Measurements from ENCODE around the gene ADAM22. TPM values are rescaled to one million over a fixed set of nuclear protein-coding genes. Genes with fewer than 3 reads are reported as not detected.
"Not testable (repeated sequence)": the region's sequence is repeated elsewhere in the genome, so short reads cannot be mapped to it uniquely, and the experiment has no call there.

ADAM22 gene
- total RNA-seq, 4 donors from 2014 or later, result 6.8 to 87.5 (median 13.3) TPM

- H3K4me1 ChIP-seq, result no peaks in the 10 kb centered on the region
- H3K27me3 ChIP-seq, result no peaks in the 10 kb centered on the region
- H3K9me3 ChIP-seq, result no peaks in the 10 kb centered on the region
- no peaks in the 10 kb centered on the region for H3K36me3 ChIP-seq
- TF ChIP-seq CTCF (IDR thresholded peaks at IDR 0.05) (no peak), POLR2A (IDR thresholded peaks at IDR 0.05) (no peak)
- intact Hi-C loops (cut with DNase I; ENCODE audit: low total_unique reads), result no loop called here
- H3K4me3 ChIP-seq, result no peak overlapping the region
- no peak overlapping the region for H3K27ac ChIP-seq
- no peak for DNase-seq
These were observed 216.0 kb downstream of the ADAM22 start for GRCh38 chr7:88150033-88150432.

GRCh38 chr7:88151119-88151790 lies 217.2 kb downstream of the ADAM22 start:
- no peaks in the 10 kb centered on the region for H3K4me1 ChIP-seq
- no peaks in the 10 kb centered on the region for H3K36me3 ChIP-seq
- intact Hi-C loops (cut with DNase I; ENCODE audit: low total_unique reads), result no loop called here
- no peaks in the 10 kb centered on the region for H3K27me3 ChIP-seq
- H3K27ac ChIP-seq, result no peak overlapping the region
- no peak for TF ChIP-seq CTCF (IDR thresholded peaks at IDR 0.05)
- TF ChIP-seq POLR2A (IDR thresholded peaks at IDR 0.05), result no peak
- no peaks in the 10 kb centered on the region for H3K9me3 ChIP-seq
- DNase-seq, result no peak
- H3K4me3 ChIP-seq, result no peak overlapping the region

GRCh38 chr7:88153378-88153777 lies 219.3 kb downstream of the ADAM22 start:
- Histone ChIP-seq H3K27me3 (no peaks in the 10 kb centered on the region), H3K4me3 (no peak overlapping the region), H3K36me3 (no peaks in the 10 kb centered on the region), H3K4me1 (no peaks in the 10 kb centered on the region), H3K27ac (no peak overlapping the region), H3K9me3 (no peaks in the 10 kb centered on the region)
- intact Hi-C loops (cut with DNase I; ENCODE audit: low total_unique reads), result no loop called here
- TF ChIP-seq CTCF (IDR thresholded peaks at IDR 0.05), result no peak
- no peak for TF ChIP-seq POLR2A (IDR thresholded peaks at IDR 0.05)
- no peak for DNase-seq

- Histone ChIP-seq H3K27me3 (no peaks in the 10 kb centered on the region), H3K27ac (no peak overlapping the region), H3K4me1 (no peaks in the 10 kb centered on the region), H3K9me3 (peaks cover 0 to 4% of the 10 kb centered on the region in 2 donors), H3K36me3 (no peaks in the 10 kb centered on the region), H3K4me3 (no peak overlapping the region)
- TF ChIP-seq POLR2A (IDR thresholded peaks at IDR 0.05) (no peak), CTCF (IDR thresholded peaks at IDR 0.05) (no peak)
- intact Hi-C loops (cut with DNase I; ENCODE audit: low total_unique reads), result no loop called here
- no peak for DNase-seq
These were observed 221.7 kb downstream of the ADAM22 start for GRCh38 chr7:88155756-88156155.

DNA sequence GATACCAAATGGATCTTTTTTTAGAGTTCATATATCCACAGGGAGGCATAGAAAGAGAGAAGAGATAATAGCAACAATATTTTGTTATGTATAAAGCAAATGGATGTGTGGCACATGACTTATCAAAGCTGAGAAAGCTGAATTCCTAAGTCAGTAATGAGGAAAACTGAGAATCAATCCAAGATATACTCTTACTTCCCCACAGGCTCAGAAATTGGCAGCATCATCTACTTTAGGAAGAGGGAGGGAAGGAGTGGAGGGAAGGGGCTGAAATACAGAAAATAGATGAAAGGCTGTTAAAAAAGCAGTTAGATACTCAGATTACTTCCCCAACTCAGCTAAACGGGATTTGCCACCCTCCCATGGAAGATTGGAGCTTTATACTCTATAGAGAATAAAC lies 222.3 kb downstream of the ADAM22 start:
- TF ChIP-seq POLR2A (IDR thresholded peaks at IDR 0.05) (no peak), CTCF (IDR thresholded peaks at IDR 0.05) (no peak)
- Histone ChIP-seq H3K27ac (no peak overlapping the region), H3K27me3 (no peaks in the 10 kb centered on the region), H3K9me3 (peaks cover 0 to 4% of the 10 kb centered on the region in 2 donors), H3K4me3 (no peak overlapping the region), H3K36me3 (no peaks in the 10 kb centered on the region), H3K4me1 (no peaks in the 10 kb centered on the region)
- no peak for DNase-seq
- intact Hi-C loops (cut with DNase I; ENCODE audit: low total_unique reads), result no loop called here

DNA sequence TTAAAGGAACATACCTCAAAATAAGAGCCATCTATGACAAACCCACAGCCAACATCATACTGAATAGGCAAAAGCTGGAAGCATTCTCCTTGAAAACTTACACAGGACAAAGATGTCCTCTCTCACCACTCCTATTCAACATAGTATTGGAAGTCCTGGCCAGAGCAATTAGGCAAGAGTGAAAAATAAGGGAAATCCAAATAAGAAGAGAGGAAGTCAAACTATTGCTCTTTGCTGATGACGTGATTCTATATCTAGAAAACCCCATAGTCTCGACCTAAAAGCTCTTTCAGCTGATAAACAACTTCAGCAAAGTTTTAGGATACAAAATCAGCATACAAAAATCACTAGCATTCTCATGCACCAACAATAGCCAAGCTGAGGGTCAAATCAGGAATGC lies 225.7 kb downstream of the ADAM22 start:
- H3K4me1 ChIP-seq; H3K27me3 ChIP-seq; H3K36me3 ChIP-seq; H3K4me3 ChIP-seq; DNase-seq; H3K9me3 ChIP-seq; H3K27ac ChIP-seq; intact Hi-C loops (cut with DNase I; ENCODE audit: low total_unique reads): not testable (repeated sequence)
